KOPT-K1 (cell line): ENCODE results near the gene AQP12A.
"Not testable (repeated sequence)": the region's sequence is repeated elsewhere in the genome, so short reads cannot be mapped to it uniquely, and the experiment has no call there.

Source experiments
- H3K27ac ChIP-seq: fragments of 200-600 bp; sonication (generic); 2 replicates; pipeline ENCODE4 v1.5.1; 2016; ENCODE audit warnings: antibody characterized with exemption, mild to moderate bottlenecking, low read depth, low read length; ENCODE audit not compliant: poor library complexity, severe bottlenecking
- H3K36me3 ChIP-seq: fragments of 200-600 bp; sonication (generic); 2 replicates; pipeline ENCODE4 v1.5.1; 2017; ENCODE audit warnings: antibody characterized with exemption, mild to moderate bottlenecking, low read length, moderate library complexity; ENCODE audit not compliant: insufficient read depth
- H3K9me3 ChIP-seq: fragments of 200-600 bp; sonication (generic); 2 replicates; pipeline ENCODE4 v1.5.1; 2017; ENCODE audit warnings: antibody characterized with exemption, low read length, mild to moderate bottlenecking; ENCODE audit not compliant: insufficient read depth, poor library complexity, severe bottlenecking

The AQP12A gene, protein sequence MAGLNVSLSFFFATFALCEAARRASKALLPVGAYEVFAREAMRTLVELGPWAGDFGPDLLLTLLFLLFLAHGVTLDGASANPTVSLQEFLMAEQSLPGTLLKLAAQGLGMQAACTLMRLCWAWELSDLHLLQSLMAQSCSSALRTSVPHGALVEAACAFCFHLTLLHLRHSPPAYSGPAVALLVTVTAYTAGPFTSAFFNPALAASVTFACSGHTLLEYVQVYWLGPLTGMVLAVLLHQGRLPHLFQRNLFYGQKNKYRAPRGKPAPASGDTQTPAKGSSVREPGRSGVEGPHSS

DNA sequence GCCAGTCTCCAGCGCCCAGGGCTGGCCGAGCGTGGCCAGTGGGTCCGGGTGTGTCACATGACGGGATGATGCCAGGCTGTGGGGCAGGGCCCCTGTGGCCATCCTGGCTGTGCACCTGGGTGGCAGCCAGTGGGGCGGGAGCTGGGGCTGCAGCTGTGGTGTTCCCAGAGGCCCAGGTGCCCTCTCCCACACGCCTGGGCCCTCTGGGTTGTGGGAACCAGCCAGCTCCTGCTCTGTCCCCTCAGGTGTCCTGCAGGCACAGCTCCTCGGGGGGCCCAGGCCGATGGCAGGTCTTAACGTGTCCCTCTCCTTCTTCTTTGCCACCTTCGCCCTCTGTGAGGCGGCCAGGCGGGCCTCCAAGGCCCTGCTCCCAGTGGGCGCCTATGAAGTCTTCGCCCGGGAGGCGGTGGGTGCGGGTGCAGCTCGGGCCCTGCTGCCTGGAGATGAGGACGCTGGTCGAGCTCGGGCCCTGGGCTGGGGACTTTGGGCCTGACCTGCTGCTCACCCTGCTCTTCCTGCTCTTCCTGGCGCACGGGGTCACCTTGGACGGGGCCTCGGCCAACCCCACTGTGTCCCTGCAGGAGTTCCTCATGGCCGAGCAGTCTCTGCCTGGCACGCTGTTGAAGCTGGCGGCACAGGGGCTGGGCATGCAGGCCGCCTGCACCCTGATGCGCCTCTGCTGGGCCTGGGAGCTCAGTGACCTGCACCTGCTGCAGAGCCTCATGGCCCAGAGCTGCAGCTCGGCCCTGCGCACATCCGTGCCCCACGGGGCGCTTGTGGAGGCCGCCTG is at the start of gene AQP12A:
Gene AQP12A, plus strand, starts transcription at position 236 of the 790 bp plus-strand sequence. Its CDS starts 48 bp downstream, at position 284.
- not testable (repeated sequence) for H3K9me3 ChIP-seq, H3K36me3 ChIP-seq, H3K27ac ChIP-seq

DNA sequence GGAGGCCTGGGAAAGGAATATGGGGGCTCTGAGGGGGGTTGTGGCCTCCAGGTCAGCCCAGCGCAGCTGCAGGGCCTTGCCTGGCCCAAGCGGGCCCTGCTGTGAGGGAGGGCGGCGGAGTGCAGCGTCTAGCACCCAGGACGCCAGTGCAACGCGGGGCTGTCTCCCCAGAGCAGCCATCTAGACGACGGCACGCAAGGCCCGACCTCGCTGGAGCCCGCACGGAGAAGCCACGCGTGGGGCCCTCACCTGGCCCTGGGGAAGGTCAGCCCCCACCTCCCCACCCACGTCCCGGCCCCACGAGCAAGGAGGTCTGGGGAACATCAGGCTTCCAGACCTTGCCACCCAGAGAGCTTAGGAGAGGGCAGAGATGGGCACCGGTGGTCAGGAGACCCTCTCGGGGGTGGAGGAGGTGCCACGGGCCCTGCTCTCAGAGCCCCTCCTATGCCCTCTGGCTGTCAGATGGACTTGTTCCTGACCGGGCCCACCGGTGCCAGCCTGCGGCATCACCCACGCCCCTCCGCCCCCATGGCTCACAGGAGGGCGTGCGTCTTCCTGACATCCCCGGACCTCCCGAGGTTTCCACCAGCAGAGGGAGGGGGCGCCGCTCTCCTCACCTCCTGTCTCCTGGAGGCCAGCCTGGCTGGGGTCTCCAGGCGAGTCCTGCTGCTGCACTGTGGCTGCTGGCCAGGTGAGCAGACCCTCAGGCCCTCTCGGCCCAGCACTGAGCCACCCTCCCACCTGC is 49.4 kb upstream of the AQP12A start:
- Histone ChIP-seq H3K9me3 (peaks cover 8% of the 10 kb centered on the region), H3K36me3 (no peaks in the 10 kb centered on the region), H3K27ac (no peak overlapping the region)

DNA sequence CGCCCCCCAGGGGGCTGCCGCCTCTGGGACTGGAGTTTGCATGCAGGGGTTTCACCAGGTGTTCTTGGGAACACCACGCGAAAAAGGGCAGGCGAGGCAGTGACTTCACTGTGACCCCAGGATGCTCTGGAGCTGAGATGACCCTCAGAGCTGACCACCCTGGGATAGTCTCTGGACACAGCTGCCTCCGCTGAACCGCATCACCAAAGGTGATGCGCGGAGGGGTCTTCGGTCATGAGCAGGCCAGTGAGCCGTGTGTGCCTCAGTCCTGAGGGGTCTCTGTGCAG is 48.9 kb upstream of the AQP12A start:
- no peak overlapping the region for H3K27ac ChIP-seq
- H3K36me3 ChIP-seq, result no peaks in the 10 kb centered on the region

DNA sequence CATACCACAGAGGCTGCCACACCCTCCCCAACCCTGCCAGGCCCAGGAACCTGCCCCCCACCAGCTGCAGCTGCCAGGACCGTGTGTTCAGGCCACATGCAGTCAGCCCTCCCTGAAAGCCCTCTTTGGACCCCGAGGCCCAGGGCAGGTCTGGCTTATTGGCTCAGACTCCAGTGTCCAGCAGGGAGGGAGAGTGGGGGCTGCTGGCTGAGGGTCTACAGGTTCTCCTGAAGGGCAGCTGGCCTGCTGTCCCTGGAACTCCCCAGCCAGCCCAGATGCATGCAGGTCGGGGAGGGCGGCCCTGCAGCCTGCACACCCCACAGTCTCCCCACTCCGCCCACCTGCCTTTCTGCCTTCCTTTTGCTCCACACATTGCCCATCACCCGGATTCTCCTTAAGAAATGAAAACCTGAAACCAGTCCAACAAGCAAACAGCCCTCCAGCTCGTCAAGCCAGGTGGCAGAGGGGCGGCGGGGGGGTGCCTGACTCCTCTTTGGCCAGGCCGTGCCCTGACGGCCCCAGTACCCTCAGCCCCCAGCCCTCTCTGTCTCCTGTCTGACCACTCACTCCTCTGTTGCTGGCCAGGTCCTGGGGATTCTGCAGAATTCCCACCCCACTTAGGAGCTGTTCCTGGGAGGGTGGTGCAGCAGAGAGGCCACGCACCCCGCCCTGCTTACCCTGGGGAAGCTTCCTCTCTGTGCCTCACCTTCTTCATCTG is 48.4 kb upstream of the AQP12A start:
- no peak overlapping the region for H3K27ac ChIP-seq
- H3K9me3 ChIP-seq, result peaks cover 8% of the 10 kb centered on the region
- no peaks in the 10 kb centered on the region for H3K36me3 ChIP-seq

More for the DNA sequence above, 48.9 kb upstream of the AQP12A start:
- peaks cover 8% of the 10 kb centered on the region for H3K9me3 ChIP-seq

DNA sequence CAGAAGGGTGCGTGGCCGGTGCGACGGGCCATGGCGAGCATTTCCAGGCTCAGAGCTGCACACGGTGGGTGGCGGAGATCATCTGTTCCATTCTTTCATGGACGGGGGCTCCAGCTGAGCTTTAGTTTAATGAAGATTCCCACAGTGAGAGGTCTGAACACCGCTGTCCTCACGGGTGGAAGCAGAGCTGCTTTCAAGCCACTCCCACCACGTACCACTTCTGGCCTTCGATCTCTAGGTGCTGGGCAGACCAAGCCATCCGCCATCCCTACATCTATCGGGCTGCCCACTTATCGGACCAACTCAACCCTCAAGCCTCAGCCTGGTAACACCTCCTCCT is 47.9 kb upstream of the AQP12A start:
- H3K36me3 ChIP-seq, result no peaks in the 10 kb centered on the region
- no peak overlapping the region for H3K27ac ChIP-seq
- H3K9me3 ChIP-seq, result peaks cover 8% of the 10 kb centered on the region

DNA sequence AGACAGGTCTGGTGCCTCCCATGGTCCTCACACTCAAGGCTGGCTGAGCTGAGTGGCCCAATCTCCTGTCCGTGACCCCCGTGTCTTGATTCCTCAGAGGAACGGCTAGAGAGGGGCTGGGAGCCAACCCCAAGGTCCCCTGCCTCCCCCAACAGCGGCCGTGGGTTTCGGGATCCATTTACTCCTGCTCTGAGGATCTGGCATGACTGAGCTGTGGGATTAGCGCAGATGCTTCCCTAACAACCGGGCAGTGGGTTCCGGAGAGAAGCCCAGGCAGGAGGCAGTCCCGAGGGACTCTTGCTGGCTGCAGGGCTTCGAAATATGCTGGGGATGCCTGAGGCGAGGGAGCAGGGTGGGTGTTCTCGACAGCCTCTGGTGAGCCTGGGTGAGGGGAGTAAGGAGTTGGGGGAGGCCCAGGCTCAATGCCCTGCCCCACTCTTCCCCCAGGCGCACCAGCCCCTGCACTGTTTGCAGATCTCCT is 47.5 kb upstream of the AQP12A start:
- no peak overlapping the region for H3K27ac ChIP-seq
- no peaks in the 10 kb centered on the region for H3K36me3 ChIP-seq
- H3K9me3 ChIP-seq, result peaks cover 8% of the 10 kb centered on the region

DNA sequence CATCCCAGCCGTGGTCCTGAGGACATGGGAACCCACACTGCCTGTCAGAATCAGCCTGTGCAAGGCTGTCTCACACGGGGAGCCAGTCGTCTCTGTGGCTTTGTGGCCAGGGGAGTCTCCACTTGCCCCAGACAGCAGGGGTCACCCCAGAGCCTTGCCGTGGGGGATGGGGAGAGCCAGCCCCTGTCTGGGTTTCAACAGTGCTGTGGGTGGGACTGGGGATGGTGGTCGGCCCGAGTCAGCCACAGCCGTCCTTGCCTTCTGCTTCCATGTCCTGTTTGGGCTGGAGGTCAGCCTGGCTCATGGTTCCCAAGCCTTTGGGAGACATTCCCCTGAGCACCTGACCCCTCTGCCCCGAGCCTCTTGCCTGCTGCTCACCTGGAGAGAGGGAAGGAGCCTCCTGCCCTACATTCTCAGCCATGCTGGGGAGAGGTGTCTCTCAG is 46.8 kb upstream of the AQP12A start:
- H3K27ac ChIP-seq, result no peak overlapping the region
- H3K9me3 ChIP-seq, result peaks cover 8% of the 10 kb centered on the region
- no peaks in the 10 kb centered on the region for H3K36me3 ChIP-seq

DNA sequence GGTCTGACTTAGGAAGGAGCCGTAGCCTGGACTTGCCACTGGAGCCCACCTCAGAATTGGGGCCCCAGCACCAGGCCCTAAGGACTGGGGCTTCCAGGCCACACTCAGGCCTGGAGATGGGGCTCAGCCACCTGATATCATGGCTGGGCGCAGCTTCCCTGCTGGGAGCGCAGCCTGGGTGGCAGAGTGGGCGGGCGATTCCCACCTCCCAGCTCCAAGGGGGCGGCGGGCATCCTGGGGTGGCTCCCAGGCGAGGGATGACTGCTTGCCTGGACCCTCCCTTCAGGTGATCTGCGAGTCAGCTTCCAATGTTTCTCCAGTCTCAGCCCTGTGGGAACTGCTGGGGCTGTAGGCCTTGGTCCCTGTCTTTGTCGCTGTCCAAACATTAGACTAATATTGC is 46.3 kb upstream of the AQP12A start:
- Histone ChIP-seq H3K36me3 (no peaks in the 10 kb centered on the region), H3K27ac (no peak overlapping the region), H3K9me3 (peaks cover 8% of the 10 kb centered on the region)

DNA sequence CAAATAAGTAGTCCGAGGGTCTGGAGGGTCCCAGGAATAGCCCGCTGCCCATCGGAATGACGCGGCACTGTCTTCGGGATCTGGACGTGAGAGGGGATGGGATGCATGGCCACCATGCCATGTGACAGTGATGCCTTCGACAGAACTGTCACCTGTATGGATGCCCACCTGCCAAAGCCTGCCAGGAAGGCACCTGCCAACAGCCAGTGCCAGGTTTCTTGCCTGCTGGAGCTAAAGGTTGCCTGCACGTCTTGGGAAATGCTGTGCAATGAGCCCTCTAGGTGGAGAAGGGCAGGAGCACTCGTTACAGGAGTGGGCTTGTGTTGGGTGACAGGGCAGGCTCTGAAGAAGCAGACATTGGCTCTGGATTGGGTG is 45.9 kb upstream of the AQP12A start:
- H3K9me3 ChIP-seq, result peaks cover 12% of the 10 kb centered on the region
- H3K27ac ChIP-seq, result no peak overlapping the region
- H3K36me3 ChIP-seq, result no peaks in the 10 kb centered on the region

DNA sequence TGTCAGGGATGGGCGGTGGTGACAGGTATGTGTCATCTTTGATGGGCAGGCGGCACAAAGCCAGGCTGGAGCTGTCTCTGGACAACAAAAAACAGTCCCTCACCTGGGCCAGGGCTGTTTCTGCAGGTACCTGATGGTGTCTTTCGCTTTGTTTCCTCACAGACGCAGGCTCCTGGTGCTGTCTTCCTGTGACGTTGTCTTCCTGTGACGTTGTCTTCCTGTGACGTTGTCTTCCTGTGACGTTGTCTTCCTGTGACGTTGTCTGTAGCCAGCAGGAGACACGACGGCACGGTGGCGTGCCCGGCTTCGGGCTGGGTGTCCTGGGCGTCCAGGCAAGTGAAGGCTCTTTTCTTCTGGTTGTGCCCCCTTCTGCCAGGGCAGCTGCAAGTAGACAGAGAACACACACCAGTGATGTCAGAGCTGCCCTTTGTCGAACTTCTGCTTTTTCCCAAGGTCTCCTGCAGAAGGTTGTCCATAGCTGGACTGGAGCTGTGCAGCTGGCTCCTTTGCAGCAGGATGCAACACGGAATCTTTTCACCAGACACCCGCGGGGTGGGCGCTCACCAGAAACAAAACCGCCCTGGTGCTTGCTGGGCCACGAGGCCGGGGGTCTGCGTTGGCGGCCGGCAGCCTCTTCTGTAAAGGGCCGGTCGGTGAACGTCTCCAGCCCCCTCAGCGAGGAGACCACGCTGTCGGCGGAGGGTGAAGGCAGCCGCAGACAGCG is 45.3 kb upstream of the AQP12A start:
- H3K27ac ChIP-seq, result no peak overlapping the region
- H3K9me3 ChIP-seq, result peaks cover 17% of the 10 kb centered on the region
- no peaks in the 10 kb centered on the region for H3K36me3 ChIP-seq

DNA sequence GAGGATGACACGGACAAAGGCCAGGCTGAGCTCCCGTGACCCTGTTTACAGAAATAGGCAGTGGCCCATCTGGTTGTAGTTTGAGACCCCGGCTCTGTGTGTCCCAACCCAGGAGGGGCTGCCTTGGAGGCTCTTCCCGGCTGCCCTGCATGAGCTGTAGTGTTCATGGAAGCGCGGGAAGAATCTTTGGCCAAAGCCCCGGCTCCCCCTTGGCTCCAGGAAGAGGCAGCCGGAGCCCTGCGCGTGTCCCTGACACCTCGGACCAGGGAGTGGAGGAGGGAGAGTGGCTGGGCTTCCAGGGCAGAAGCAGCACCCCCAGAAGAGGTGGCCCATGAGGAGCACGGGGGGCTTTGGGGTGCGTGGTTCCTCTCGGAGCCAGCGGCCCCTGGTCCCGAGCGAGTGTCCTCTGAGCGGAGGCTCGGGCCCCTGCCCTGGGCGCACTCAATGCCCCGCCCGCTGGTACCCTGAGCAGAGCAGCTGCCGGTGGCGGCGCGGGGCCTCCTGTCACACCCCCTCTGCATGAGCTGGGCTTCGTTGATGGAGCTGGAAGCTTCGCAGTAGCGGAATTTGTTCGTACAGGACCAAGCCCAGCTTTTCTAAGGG is 44.7 kb upstream of the AQP12A start:
- Histone ChIP-seq H3K9me3 (peaks cover 19% of the 10 kb centered on the region), H3K27ac (no peak overlapping the region), H3K36me3 (no peaks in the 10 kb centered on the region)

DNA sequence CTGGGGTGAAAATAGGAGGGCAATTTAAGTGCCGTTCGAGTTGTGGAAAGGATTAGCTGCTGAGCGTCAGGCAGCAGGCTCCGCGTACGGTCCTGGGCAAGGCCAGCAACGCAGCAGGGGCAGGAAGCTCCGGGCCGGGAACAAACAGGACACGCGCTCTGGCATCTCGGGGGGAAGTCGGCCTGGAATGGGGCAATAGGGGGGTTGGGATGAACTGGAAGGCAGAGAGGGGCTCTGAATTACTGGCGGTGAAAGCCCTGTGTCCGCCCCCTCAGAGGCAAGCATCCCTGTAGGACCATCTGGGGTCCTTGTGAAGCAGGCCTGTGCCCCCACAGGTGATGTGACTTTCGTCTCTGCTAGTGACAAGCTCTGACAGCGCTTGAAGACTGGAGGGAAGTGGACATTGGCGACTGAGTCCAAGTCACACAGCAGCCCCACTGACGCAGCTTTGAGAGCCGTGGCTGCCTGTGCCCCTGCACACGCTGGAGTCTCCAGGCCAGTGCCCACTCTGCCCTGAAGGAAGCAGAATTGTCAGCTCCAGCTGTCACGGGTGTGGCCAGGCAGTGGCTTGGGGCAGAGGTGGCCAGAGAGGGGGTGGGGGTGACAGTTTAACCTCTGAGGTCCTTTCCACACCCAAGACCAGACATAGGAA is 44.0 kb upstream of the AQP12A start:
- H3K9me3 ChIP-seq, result peaks cover 16% of the 10 kb centered on the region
- H3K27ac ChIP-seq, result no peak overlapping the region
- no peaks in the 10 kb centered on the region for H3K36me3 ChIP-seq

DNA sequence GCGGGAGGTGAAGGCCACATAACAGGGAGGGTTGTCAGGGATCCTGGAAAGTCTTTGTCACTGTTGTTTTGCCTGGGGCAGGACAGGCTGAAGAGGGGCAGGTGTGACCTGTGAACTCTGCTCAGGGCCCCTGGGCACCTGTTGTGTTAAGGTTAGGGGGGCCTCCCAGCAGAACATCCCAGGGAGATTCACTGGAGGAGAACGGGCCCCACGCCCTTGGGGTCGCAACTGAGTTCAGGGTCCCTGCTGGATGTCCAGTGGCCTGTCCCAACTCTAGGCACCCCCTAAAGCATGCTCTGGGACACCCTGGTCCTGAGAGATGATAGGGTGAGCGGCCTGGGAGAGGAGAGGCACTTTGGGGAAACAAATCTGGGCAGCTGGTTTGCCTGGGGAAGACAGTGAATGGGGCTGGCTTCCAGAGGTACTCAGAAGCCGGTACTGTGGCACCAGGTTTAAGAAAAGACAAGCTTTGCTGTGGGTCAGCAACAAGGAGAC is 43.5 kb upstream of the AQP12A start:
- no peaks in the 10 kb centered on the region for H3K36me3 ChIP-seq
- no peak overlapping the region for H3K27ac ChIP-seq
- H3K9me3 ChIP-seq, result peaks cover 16% of the 10 kb centered on the region
